ELF-1 (cell line): ENCODE results near the gene ZBTB20.

Experiments used
- DNase-seq: peaks from one replicate; pipeline ENCODE4 v3.0.0-alpha.2; 2016; ENCODE audit warnings: low read depth, low spot score

The ZBTB20 gene

GRCh38 chr3:114446600-114446999 is 700.5 kb downstream of the ZBTB20 start:
- DNase-seq = no peak

GRCh38 chr3:114445233-114445632 is 701.9 kb downstream of the ZBTB20 start:
- no peak for DNase-seq

DNA sequence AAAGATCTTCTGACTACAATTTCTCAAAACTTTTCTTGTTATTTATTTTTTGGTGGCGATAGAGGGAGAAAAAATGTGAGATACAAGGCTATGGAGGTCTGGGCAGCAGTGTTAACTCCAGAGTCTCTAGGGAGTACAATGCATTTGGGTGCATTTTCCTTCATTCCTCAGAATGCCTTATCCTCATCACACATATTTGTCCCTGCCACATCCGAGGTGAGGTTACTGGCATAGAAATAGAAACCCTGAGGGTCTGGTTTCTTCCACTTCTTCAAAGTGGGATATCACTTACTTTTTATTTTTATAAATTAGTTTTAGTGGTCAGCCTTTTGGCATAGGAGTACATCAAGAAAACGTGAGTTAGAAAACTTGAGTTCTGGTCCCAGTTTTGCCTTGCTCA is 702.9 kb downstream of the ZBTB20 start:
- no peak for DNase-seq

GRCh38 chr3:114442246-114442645 is 704.8 kb downstream of the ZBTB20 start:
- DNase-seq = no peak

DNA sequence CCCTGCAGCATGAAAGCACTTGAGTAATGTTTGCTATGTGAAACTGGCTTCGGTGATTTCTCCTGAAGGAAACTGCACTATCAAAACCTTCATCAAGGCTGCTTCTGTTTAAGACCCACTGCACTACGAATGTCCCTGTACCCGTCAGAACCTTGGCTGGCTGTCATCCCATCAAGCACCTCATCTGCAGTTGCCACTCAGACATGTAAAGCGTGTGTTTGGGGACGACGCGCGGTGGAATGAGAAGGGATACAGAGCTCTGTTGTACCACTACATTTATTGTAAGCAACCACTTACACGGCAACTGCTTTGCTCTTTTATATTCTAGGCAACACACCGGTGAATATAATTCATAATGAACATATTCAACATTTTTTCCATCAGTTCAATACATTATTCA is 705.7 kb downstream of the ZBTB20 start:
- no peak for DNase-seq

DNA sequence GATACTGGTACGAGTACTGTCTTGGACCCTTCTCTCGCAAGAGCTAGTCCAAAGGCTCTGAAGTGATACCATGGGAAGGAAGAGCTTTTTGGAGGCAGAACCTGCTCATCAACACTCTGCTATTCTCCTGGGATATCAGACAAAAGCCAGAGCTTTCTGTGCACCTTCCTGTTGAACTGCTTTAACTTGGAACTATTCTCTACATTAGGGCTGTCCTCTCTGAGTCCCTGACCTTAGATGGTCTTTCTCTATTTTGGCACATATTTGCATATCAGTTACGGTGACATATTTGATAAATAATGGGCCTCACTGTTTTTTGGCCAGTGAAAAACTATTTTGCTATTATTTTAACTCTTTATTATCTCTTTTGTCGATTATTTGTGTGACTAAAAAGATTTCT is 706.4 kb downstream of the ZBTB20 start:
- no peak for DNase-seq

DNA sequence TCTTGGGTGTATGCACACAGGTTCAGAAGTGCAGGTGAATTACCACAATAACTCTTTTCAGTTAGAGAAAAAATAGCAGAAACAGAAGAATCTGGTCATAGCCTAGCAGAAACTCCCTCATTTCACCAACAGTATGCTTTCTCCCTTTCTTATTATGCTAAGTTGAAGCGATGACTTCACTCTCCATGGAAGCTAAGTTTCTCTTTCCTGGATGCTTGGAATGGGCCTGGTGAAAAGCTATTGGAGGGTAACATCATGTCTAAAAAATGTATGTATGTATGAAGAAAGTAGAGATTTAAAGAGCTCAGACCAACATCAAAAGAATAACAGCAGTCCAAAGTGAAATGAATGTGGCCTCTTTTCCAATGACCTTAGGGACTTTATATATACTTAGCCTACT is 707.8 kb downstream of the ZBTB20 start:
- no peak for DNase-seq

GRCh38 chr3:114437897-114438296 is 709.2 kb downstream of the ZBTB20 start:
- no peak for DNase-seq

GRCh38 chr3:114436182-114436581 is 710.9 kb downstream of the ZBTB20 start:
- DNase-seq = no peak

DNA sequence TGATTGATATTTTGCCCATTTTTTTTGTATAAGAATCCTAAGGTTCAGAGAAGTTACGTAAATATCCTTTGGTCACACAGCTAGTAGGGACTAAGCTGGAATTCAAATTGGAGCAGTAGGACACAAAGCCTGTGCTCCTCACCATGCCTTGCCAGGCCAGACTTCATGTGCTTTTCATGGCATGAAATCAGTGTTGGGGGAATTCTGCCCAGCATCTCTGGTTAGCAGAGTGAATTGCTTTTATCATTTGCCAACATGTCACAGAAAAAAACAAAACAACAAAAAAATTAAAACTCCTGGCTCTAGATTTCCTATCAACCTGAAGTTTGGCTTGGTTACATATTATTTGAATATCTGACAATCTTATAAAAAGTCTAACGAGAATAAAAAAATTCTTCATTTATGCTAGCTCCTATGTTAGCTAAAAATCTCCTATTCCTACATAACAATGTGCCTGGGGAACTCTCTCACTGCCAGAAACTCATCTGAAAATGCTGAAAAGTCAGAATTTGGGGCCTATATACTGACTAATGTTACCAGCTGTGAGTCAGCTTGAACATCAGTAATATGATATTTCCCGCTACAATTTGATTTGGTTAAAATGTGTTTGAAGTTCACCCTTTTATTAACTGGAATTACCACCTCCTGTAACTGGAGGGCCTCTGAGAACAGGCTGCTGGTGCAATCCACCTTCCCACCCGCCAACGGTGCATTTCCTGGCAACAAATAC is 711.5 kb downstream of the ZBTB20 start:
- DNase-seq = no peak

DNA sequence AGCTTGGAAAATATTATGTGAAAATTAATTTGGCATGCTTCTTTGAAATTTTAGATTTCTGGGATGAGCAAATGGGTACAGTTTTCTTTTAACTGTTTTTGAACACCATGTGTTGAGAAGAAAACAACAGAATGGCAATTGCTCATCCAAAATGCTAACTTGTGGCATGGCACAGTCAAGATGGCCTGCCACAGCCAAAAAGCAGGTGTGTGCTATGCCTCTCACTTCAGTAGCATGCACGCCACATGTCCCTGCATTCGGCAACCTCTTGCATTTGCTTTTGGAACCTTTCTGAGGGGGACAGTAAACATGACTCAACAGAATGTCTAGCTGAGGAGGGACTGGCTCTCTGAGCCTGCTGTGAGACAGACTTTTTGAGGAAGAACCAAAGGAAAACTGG is 714.8 kb downstream of the ZBTB20 start:
- DNase-seq = no peak

- no peak for DNase-seq
Measured at GRCh38 chr3:114428044-114428595, 719.0 kb downstream of the ZBTB20 start.

GRCh38 chr3:114427285-114428043 is 719.6 kb downstream of the ZBTB20 start:
- no peak for DNase-seq

DNA sequence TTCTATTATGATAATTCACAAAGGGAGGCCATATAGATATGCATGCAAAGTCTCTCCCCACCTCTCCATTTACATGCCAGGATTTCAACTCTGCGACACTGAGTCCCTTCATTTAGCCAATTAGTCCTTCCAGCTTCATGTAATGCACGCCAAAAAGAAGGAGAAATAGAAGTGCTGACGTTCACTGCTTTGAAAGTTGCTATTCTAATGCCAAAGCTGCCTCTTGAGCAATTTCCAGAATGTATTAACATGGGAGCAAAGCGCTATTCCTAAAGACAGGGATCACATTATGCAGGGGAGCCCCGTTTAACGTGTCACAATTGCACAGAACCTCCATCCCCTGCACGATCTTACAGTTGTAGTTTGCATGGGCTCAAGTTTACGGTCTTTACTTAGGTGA is 722.8 kb downstream of the ZBTB20 start:
- no peak for DNase-seq

DNA sequence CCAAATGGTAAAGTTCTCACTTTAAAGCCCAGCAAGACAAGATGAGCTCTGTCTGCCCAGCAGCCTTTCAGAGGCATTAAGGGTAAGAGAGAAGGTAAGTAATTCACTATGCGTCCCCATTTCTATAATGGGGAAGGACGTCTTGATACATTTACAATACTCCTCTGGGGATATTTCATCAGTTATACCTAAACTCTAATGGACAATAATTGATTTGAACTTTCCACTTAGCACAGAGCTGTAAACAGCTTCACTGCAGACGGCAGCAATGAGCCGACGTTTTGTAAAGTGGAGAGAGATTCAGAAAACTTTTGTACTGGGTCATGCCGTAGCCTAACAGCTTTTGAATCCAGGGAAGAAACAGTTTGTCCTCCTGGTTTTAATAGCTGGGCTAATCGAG is 725.9 kb downstream of the ZBTB20 start:
- DNase-seq = no peak

GRCh38 chr3:114420072-114420471 is 727.0 kb downstream of the ZBTB20 start:
- DNase-seq = no peak

GRCh38 chr3:114418724-114419543 is 728.2 kb downstream of the ZBTB20 start:
- DNase-seq = no peak

- no peak for DNase-seq
Measured at GRCh38 chr3:114418107-114418506, 729.0 kb downstream of the ZBTB20 start.

- DNase-seq = no peak
Measured at GRCh38 chr3:114417675-114418074, 729.4 kb downstream of the ZBTB20 start.

GRCh38 chr3:114417265-114417664 is 729.8 kb downstream of the ZBTB20 start:
- no peak for DNase-seq

DNA sequence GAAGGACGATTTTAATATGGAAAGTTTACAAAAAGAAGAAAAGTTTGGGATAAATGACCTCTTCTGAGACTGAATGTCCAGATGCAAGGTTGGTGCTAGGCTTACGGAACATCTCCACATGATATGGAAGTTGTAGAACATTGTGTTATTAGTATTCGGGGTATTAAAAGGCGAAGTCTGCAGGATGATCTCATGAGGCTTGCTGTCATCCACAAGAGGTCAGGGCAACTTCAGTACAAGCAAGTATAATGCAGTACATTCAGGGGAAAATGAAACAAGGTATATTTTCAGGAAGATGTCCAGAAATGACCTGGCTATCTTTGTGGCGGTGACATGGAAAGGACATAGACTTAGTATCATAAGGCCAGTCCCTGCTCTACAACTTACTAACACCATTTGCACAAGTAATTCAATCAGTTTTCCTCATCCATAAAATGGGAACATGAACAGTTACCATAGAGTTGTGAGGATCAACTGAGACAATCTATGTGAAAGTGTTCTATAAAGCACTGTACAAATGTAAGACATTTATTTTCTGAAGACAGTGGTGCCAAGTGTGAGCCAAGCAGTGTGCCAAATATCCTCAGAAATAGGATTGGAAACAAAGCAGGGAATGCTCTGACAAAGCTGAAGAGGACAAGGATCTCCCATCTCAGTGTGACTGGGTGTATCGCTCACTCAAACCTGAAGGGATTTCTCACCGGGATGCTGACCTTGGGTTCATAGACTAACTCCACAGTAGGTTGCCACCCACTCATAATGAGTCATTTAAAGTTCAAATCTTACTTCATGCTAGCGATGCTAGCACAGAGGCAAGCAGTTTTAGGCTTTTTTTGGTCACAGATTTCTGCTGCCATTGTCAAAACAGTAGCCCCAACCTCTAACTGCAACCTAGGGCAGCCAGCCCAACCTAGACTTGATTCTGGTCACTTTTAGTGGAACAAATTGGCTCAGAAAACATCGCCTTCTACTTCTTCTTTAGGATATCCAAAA is 735.0 kb downstream of the ZBTB20 start:
- DNase-seq = no peak
